ENCODE results near the gene NOXA1. TPM values are rescaled to one million over a fixed set of nuclear protein-coding genes. Genes with fewer than 3 reads are reported as not detected.

Gene NOXA1
- total and polyA plus RNA-seq, 9 of the 15 experiments (the other 6 are each of a cell fraction or from before 2014, with no cell fraction given): 0.07 to 1.2 (median 0.20) TPM; not detected in 4

GRCh38 chr9:137435980-137436760, 13.0 kb downstream of the NOXA1 start (continued):
- TF ChIP-seq NONO (IDR thresholded peaks at IDR 0.05; ENCODE audit: low read depth in 2 of 2, low read length in 1 of 2): no peak
- TF ChIP-seq DPF2 (IDR thresholded peaks at IDR 0.05): peak; percentile 82
- no peak for TF ChIP-seq SMAD2 (IDR thresholded peaks at IDR 0.05; ENCODE audit: low read depth, low read length)
- no peak for TF ChIP-seq MTA2 (IDR thresholded peaks at IDR 0.05; ENCODE audit: low read depth)
- 0 out of 2 replicates have a peak, but pooled peaks have one; percentile 12 for TF ChIP-seq TCF3 (CRISPR knock-in tag; IDR thresholded peaks at IDR 0.05)
- no peak; the same call in 1 of the 2 replicates for TF ChIP-seq ZNF121 (CRISPR knock-in tag; conservative IDR thresholded peaks at IDR 0.05)
- no peak for TF ChIP-seq ZNF184 (CRISPR knock-in tag; IDR thresholded peaks at IDR 0.05)
- TF ChIP-seq SMAD4 (CRISPR knock-in tag; conservative IDR thresholded peaks at IDR 0.05): peak; percentile 59; the same call in 1 of the 2 replicates
- no peak for TF ChIP-seq ATF1 (CRISPR knock-in tag; IDR thresholded peaks at IDR 0.05)
- peak; percentile 50 for TF ChIP-seq ATF1 (tag; IDR thresholded peaks at IDR 0.05)
- no peak for TF ChIP-seq NCOA2 (IDR thresholded peaks at IDR 0.05; ENCODE audit: partially characterized antibody in 2 of 2)
- TF ChIP-seq, protein P1, sequence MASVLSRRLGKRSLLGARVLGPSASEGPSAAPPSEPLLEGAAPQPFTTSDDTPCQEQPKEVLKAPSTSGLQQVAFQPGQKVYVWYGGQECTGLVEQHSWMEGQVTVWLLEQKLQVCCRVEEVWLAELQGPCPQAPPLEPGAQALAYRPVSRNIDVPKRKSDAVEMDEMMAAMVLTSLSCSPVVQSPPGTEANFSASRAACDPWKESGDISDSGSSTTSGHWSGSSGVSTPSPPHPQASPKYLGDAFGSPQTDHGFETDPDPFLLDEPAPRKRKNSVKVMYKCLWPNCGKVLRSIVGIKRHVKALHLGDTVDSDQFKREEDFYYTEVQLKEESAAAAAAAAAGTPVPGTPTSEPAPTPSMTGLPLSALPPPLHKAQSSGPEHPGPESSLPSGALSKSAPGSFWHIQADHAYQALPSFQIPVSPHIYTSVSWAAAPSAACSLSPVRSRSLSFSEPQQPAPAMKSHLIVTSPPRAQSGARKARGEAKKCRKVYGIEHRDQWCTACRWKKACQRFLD (CRISPR knock-in tag; IDR thresholded peaks at IDR 0.05): peak; percentile 41; the same call in 1 of the 2 replicates
- peak; percentile 82; the same call in 1 of the 2 replicates for TF ChIP-seq HNRNPL (IDR thresholded peaks at IDR 0.05; ENCODE audit: low read depth, low read length)
- peak; percentile 71 for TF ChIP-seq CREM (IDR thresholded peaks at IDR 0.05; ENCODE audit: low read depth)
- peak; percentile 68; the same call in 1 of the 2 replicates for TF ChIP-seq ATF7 (IDR thresholded peaks at IDR 0.05)
- 0 out of 6 replicates have a peak, but pooled peaks of 1 of the 3 experiments have one; percentile 13 for TF ChIP-seq ZBTB11 (CRISPR knock-in tag; IDR thresholded peaks at IDR 0.05)
- TF ChIP-seq ZNF740 (CRISPR knock-in tag; IDR thresholded peaks at IDR 0.05): 0 out of 2 replicates have a peak, but pooled peaks have one; percentile 30
- TF ChIP-seq ZNF740 (tag; IDR thresholded peaks at IDR 0.05): no peak
- TF ChIP-seq FOS (IDR thresholded peaks at IDR 0.05; ENCODE audit: extremely low read depth, insufficient read length): peak; percentile 52
- no peak for TF ChIP-seq KHSRP (IDR thresholded peaks at IDR 0.05)
- TF ChIP-seq HNRNPH1 (optimal IDR thresholded peaks at IDR 0.05; ENCODE audit: low read depth, low read length): no peak
- 0 out of 2 replicates have a peak, but pooled peaks have one; percentile 15 for TF ChIP-seq TEAD4 (IDR thresholded peaks at IDR 0.05; ENCODE audit: low read length)
- no peak for TF ChIP-seq TEAD4 (CRISPR knock-in tag; IDR thresholded peaks at IDR 0.05; ENCODE audit: borderline replicate concordance)
- 0 out of 2 replicates have a peak, but pooled peaks have one; percentile 34 for TF ChIP-seq KLF16 (IDR thresholded peaks at IDR 0.05)
